ENCODE results near the gene ARHGAP26.

Gene ARHGAP26

GRCh38 chr5:143004361-143005145, 234.4 kb downstream of the ARHGAP26 start:
- H3K4me1 ChIP-seq (ENCODE audit: control insufficient read depth in 2 of 2, insufficient read depth in 2 of 2, low read length in 2 of 2): peaks cover 0 to 5% of the 10 kb centered on the region in 2 donors
- H3K27me3 ChIP-seq (ENCODE audit: control insufficient read depth in 2 of 2, insufficient read depth in 2 of 2, low read length in 2 of 2): no peaks in the 10 kb centered on the region
- H3K36me3 ChIP-seq (ENCODE audit: control insufficient read depth in 2 of 2, insufficient read depth in 2 of 2, low read length in 2 of 2): peaks cover 0 to 3% of the 10 kb centered on the region in 2 donors
- no peak overlapping the region for H3K9ac ChIP-seq (ENCODE audit: low read depth in 1 of 2, low read length in 2 of 2)
- H3K27ac ChIP-seq (ENCODE audit: low read depth in 2 of 2, low read length in 2 of 2): no peak overlapping the region
- no peaks in the 10 kb centered on the region for H3K9me3 ChIP-seq (ENCODE audit: control insufficient read depth in 2 of 2, low read length in 2 of 2)
- H3K4me3 ChIP-seq (ENCODE audit: low read length in 2 of 2): no peak overlapping the region

- H3K27me3 ChIP-seq (ENCODE audit: control insufficient read depth in 2 of 2, insufficient read depth in 2 of 2, low read length in 2 of 2): no peaks in the 10 kb centered on the region
- no peak overlapping the region for H3K27ac ChIP-seq (ENCODE audit: low read depth in 2 of 2, low read length in 2 of 2)
- no peaks in the 10 kb centered on the region for H3K9me3 ChIP-seq (ENCODE audit: control insufficient read depth in 2 of 2, low read length in 2 of 2)
- H3K9ac ChIP-seq (ENCODE audit: low read depth in 1 of 2, low read length in 2 of 2): no peak overlapping the region
- H3K4me3 ChIP-seq (ENCODE audit: low read length in 2 of 2): no peak overlapping the region
- H3K36me3 ChIP-seq (ENCODE audit: control insufficient read depth in 2 of 2, insufficient read depth in 2 of 2, low read length in 2 of 2): peaks cover 0 to 3% of the 10 kb centered on the region in 2 donors
- H3K4me1 ChIP-seq (ENCODE audit: control insufficient read depth in 2 of 2, insufficient read depth in 2 of 2, low read length in 2 of 2): peaks cover 0 to 5% of the 10 kb centered on the region in 2 donors
These were observed 236.3 kb downstream of the ARHGAP26 start for GRCh38 chr5:143006501-143006900.

DNA sequence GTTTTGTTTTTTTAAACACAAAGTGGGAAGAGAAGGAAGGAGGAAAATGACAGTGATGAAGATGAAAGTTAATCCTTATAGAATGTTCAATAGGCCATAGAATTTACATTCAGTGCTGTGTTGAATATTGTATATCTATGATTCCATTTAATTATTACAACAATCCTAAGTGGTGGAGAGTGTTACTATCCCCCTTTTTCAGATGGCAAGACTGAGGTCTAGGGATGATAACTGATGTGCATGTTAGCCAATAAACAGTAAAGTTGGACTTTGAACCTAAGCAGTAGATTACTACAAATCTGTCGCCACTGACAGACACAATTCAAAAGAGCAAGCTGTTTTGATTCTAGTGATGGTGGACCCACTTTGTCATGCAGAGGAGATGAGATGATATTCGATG, 237.9 kb downstream of the ARHGAP26 start:
- Histone ChIP-seq H3K9me3 (ENCODE audit: control insufficient read depth in 2 of 2, low read length in 2 of 2) (no peaks in the 10 kb centered on the region), H3K36me3 (ENCODE audit: control insufficient read depth in 2 of 2, insufficient read depth in 2 of 2, low read length in 2 of 2) (peaks cover 0 to 3% of the 10 kb centered on the region in 2 donors), H3K27me3 (ENCODE audit: control insufficient read depth in 2 of 2, insufficient read depth in 2 of 2, low read length in 2 of 2) (no peaks in the 10 kb centered on the region), H3K4me3 (ENCODE audit: low read length in 2 of 2) (no peak overlapping the region), H3K9ac (ENCODE audit: low read depth in 1 of 2, low read length in 2 of 2) (no peak overlapping the region), H3K4me1 (ENCODE audit: control insufficient read depth in 2 of 2, insufficient read depth in 2 of 2, low read length in 2 of 2) (no peaks in the 10 kb centered on the region), H3K27ac (ENCODE audit: low read depth in 2 of 2, low read length in 2 of 2) (no peak overlapping the region)

- no peak overlapping the region for H3K9ac ChIP-seq (ENCODE audit: low read depth in 1 of 2, low read length in 2 of 2)
- H3K36me3 ChIP-seq (ENCODE audit: control insufficient read depth in 2 of 2, insufficient read depth in 2 of 2, low read length in 2 of 2): peaks cover 0 to 3% of the 10 kb centered on the region in 2 donors
- peak overlapping the region; percentile 3 to 12 for H3K27ac ChIP-seq (ENCODE audit: low read depth in 2 of 2, low read length in 2 of 2)
- H3K27me3 ChIP-seq (ENCODE audit: control insufficient read depth in 2 of 2, insufficient read depth in 2 of 2, low read length in 2 of 2): no peaks in the 10 kb centered on the region
- H3K4me3 ChIP-seq (ENCODE audit: low read length in 2 of 2): no peak overlapping the region
- H3K4me1 ChIP-seq (ENCODE audit: control insufficient read depth in 2 of 2, insufficient read depth in 2 of 2, low read length in 2 of 2): no peaks in the 10 kb centered on the region
- no peaks in the 10 kb centered on the region for H3K9me3 ChIP-seq (ENCODE audit: control insufficient read depth in 2 of 2, low read length in 2 of 2)
These were observed 238.8 kb downstream of the ARHGAP26 start for GRCh38 chr5:143008809-143009521.

DNA sequence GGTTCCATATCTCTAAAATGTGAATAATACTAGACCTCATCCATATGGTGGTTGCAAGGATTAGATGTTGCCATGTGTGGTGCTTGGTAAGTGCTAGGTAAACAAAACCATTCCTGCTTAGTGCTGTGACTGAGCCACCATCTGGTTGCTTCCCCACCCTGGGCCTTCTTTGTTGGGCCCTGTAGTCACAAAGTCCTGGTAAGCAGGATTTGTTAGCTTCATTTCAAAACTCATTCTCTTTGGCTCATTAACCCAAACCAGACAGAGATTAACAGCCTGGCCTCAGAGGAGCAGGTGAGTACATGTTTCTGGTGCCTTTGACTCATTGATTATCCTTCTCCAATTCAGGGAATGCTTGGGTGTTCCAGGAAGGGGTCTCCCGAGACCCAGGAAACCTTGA, 240.2 kb downstream of the ARHGAP26 start:
- no peak overlapping the region for H3K9ac ChIP-seq (ENCODE audit: low read depth in 1 of 2, low read length in 2 of 2)
- no peak overlapping the region for H3K27ac ChIP-seq (ENCODE audit: low read depth in 2 of 2, low read length in 2 of 2)
- H3K36me3 ChIP-seq (ENCODE audit: control insufficient read depth in 2 of 2, insufficient read depth in 2 of 2, low read length in 2 of 2): peaks cover 0 to 3% of the 10 kb centered on the region in 2 donors
- H3K9me3 ChIP-seq (ENCODE audit: control insufficient read depth in 2 of 2, low read length in 2 of 2): no peaks in the 10 kb centered on the region
- no peak overlapping the region for H3K4me3 ChIP-seq (ENCODE audit: low read length in 2 of 2)
- no peaks in the 10 kb centered on the region for H3K27me3 ChIP-seq (ENCODE audit: control insufficient read depth in 2 of 2, insufficient read depth in 2 of 2, low read length in 2 of 2)
- H3K4me1 ChIP-seq (ENCODE audit: control insufficient read depth in 2 of 2, insufficient read depth in 2 of 2, low read length in 2 of 2): no peaks in the 10 kb centered on the region

DNA sequence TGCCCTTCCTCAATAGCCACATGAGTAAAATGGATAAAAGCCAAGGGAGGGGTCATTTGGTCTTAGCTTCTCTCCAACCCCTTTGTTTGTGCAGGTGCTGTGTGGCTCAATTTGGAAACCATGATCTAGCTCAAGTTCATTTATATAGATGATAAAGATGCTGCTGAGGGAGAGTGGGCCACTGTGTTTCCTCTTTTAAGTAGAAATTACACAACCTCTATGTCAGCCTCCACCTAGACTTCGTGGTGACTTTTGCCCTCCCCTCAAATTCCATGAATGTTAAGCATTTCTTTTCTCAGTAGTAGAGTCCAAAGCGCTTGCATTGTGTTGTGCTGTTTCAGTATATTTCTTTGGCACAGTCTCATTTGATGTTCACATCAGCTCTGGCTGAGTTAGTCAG, 241.4 kb downstream of the ARHGAP26 start:
- no peaks in the 10 kb centered on the region for H3K9me3 ChIP-seq (ENCODE audit: control insufficient read depth in 2 of 2, low read length in 2 of 2)
- H3K27ac ChIP-seq (ENCODE audit: low read depth in 2 of 2, low read length in 2 of 2): no peak overlapping the region
- H3K36me3 ChIP-seq (ENCODE audit: control insufficient read depth in 2 of 2, insufficient read depth in 2 of 2, low read length in 2 of 2): peaks cover 0 to 3% of the 10 kb centered on the region in 2 donors
- no peaks in the 10 kb centered on the region for H3K4me1 ChIP-seq (ENCODE audit: control insufficient read depth in 2 of 2, insufficient read depth in 2 of 2, low read length in 2 of 2)
- H3K27me3 ChIP-seq (ENCODE audit: control insufficient read depth in 2 of 2, insufficient read depth in 2 of 2, low read length in 2 of 2): no peaks in the 10 kb centered on the region
- no peak overlapping the region for H3K9ac ChIP-seq (ENCODE audit: low read depth in 1 of 2, low read length in 2 of 2)
- H3K4me3 ChIP-seq (ENCODE audit: low read length in 2 of 2): no peak overlapping the region

DNA sequence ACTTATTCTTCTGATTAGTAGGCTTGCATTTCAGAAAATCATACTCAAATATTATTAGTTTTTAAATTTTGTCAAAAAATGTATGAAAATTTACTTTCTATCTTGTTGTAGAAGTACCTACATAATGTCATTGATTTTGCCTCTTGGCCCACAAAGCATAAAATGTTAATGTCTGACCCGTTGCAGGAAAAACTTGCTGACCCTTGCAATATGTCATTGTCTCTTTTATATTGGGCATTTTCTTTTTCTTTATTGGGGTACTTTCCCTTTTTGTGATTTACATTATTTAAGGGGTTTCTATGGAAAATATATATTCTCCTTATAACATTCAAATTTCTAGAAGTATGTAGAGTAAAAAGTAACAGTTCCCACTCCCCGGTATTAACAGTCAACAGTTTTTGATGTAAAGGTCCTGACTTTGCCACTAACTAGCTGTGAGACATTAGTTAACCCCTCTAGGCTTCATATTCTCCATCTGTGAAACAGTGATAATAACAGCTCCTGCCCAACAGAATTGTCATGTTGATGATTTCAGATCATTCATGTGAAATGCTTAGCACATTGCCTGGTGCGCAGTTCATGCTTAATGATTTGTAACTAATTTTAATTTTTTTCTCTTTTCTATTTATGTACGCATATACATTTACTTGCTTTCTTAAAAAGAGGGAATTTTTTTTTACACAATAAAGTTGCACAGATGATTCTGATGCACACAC, 243.2 kb downstream of the ARHGAP26 start:
- H3K27me3 ChIP-seq (ENCODE audit: control insufficient read depth in 2 of 2, insufficient read depth in 2 of 2, low read length in 2 of 2): no peaks in the 10 kb centered on the region
- no peak overlapping the region for H3K9ac ChIP-seq (ENCODE audit: low read depth in 1 of 2, low read length in 2 of 2)
- no peak overlapping the region for H3K4me3 ChIP-seq (ENCODE audit: low read length in 2 of 2)
- H3K27ac ChIP-seq (ENCODE audit: low read depth in 2 of 2, low read length in 2 of 2): no peak overlapping the region
- H3K9me3 ChIP-seq (ENCODE audit: control insufficient read depth in 2 of 2, low read length in 2 of 2): no peaks in the 10 kb centered on the region
- H3K36me3 ChIP-seq (ENCODE audit: control insufficient read depth in 2 of 2, insufficient read depth in 2 of 2, low read length in 2 of 2): peaks cover 3 to 4% of the 10 kb centered on the region in 2 donors
- H3K4me1 ChIP-seq (ENCODE audit: control insufficient read depth in 2 of 2, insufficient read depth in 2 of 2, low read length in 2 of 2): no peaks in the 10 kb centered on the region

DNA sequence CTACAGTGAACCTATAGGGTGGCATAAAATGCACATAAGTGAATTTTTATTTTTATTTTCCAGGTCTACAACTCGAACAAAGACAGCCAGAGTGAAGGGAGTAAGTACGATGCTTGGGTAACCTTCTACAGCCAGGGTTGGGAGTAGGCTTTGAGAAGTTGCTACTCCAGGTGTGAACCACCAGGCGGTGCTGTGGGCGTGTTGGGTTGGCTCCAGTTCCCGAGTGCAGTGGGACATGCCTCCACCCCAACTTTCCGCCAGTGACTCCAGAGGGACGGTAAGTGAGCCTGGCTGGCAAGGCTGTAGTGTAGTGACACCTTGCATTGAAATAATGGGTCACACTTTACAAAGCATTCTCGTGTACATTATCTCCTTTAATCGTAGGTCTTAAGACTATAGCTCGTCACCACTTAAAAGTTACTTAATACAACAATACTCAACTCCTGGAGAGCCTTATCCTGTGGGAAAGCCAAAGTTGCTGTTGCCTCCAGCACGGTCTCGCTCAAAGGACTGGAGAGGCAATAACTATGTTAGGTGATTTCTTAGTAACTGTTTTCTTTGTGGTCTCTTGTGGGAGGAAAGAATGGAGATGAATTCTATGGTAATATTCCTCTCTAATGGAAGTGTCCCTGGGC, 244.0 kb downstream of the ARHGAP26 start:
- H3K4me1 ChIP-seq (ENCODE audit: control insufficient read depth in 2 of 2, insufficient read depth in 2 of 2, low read length in 2 of 2): no peaks in the 10 kb centered on the region
- H3K27me3 ChIP-seq (ENCODE audit: control insufficient read depth in 2 of 2, insufficient read depth in 2 of 2, low read length in 2 of 2): no peaks in the 10 kb centered on the region
- no peak overlapping the region for H3K27ac ChIP-seq (ENCODE audit: low read depth in 2 of 2, low read length in 2 of 2)
- H3K9ac ChIP-seq (ENCODE audit: low read depth in 1 of 2, low read length in 2 of 2): no peak overlapping the region
- no peaks in the 10 kb centered on the region for H3K9me3 ChIP-seq (ENCODE audit: control insufficient read depth in 2 of 2, low read length in 2 of 2)
- no peak overlapping the region for H3K4me3 ChIP-seq (ENCODE audit: low read length in 2 of 2)
- H3K36me3 ChIP-seq (ENCODE audit: control insufficient read depth in 2 of 2, insufficient read depth in 2 of 2, low read length in 2 of 2): peaks cover 2 to 4% of the 10 kb centered on the region in 2 donors

DNA sequence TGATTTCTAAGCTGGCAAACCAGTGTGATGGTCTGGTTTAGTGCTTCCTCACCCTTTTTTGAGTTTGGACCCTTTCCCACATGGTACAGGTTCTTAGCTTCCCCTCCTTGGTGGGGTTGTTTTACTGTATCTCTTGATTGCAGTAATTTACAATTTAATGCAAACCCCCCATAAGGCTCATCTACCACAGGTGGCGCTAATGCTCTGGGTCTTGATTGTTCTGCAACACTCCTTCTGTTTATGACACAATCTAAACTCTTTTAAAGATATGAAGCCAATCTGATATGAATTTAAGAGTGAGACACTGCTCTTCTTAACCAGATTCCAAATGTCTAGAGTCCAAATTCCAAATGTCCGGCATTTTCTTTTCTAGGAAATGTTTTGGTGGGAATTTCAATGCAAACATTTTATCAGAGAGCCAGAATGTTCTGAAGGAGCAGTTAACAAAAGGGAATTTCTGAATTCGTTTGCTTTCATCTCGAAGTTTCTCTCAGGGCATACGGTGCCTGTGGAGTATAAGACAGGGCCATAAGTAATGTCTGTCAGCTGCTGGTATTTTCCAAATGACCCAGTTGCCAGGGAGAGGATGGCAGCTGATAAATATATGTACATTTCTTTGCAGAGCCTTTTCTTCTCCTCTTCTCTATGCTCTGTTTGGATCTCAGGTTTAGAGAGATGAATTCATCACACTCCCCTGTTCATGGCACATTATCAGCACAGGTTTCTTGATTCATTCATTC, 246.8 kb downstream of the ARHGAP26 start:
- H3K9me3 ChIP-seq (ENCODE audit: control insufficient read depth in 2 of 2, low read length in 2 of 2): no peaks in the 10 kb centered on the region
- H3K27me3 ChIP-seq (ENCODE audit: control insufficient read depth in 2 of 2, insufficient read depth in 2 of 2, low read length in 2 of 2): no peaks in the 10 kb centered on the region
- no peak overlapping the region for H3K9ac ChIP-seq (ENCODE audit: low read depth in 1 of 2, low read length in 2 of 2)
- no peak overlapping the region for H3K27ac ChIP-seq (ENCODE audit: low read depth in 2 of 2, low read length in 2 of 2)
- H3K4me3 ChIP-seq (ENCODE audit: low read length in 2 of 2): no peak overlapping the region
- H3K36me3 ChIP-seq (ENCODE audit: control insufficient read depth in 2 of 2, insufficient read depth in 2 of 2, low read length in 2 of 2): peaks cover 0 to 4% of the 10 kb centered on the region in 2 donors
- H3K4me1 ChIP-seq (ENCODE audit: control insufficient read depth in 2 of 2, insufficient read depth in 2 of 2, low read length in 2 of 2): no peaks in the 10 kb centered on the region

Data from mucosa of rectum (tissue), 2 donors.